Activated naive CD4-positive, alpha-beta T cell treated with anti-CD3 and anti-CD28 coated beads, Interleukin-2, amount 50 U/mL, for 72 hours (primary cell): ENCODE data around the gene BLOC1S6. TPM values are rescaled to one million over a fixed set of nuclear protein-coding genes. Genes with fewer than 3 reads are reported as not detected.
"Not testable (repeated sequence)": the region's sequence is repeated elsewhere in the genome, so short reads cannot be mapped to it uniquely, and the experiment has no call there.

Source experiments
- ATAC-seq, 2 donors: fragments of 150-1000 bp; cut with Tn5 transposase; 2 replicates each; pipeline ENCODE4 v1.10.0; 2021; ENCODE audit warnings: mild to moderate bottlenecking in 2 of 2, moderate library complexity in 2 of 2
- DNase-seq, 2 donors: peaks; one replicate each; pipeline ENCODE4 v3.0.0; 2021 to 2022; ENCODE audit warnings: low spot score in 2 of 2
- H3K27ac Mint-ChIP-seq, 2 donors: one replicate each; pipeline ENCODE4 v1.8.0; 2022; ENCODE audit warnings: mild to moderate bottlenecking in 2 of 2, mixed read lengths in 2 of 2
- H3K36me3 Mint-ChIP-seq, 2 donors: one replicate each; pipeline ENCODE4 v1.8.0; 2022; ENCODE audit warnings: mixed read lengths in 2 of 2
- H3K9me3 Mint-ChIP-seq, 2 donors: one replicate each; pipeline ENCODE4 v1.8.0; 2022; ENCODE audit warnings: mixed read lengths in 2 of 2
- total RNA-seq, 2 donors: library from RNA; stranded (reverse); gene quantifications; one replicate each; pipeline ENCODE4 v1.2.3, GENCODE V29; 2022

The BLOC1S6 gene
- total RNA-seq, 2 donors from 2014 or later = 45.6 to 54.6 TPM

GRCh38 chr15:45646220-45646619 is 59.0 kb downstream of the BLOC1S6 start:
- ATAC-seq (no peak), DNase-seq (no peak)
- H3K27ac Mint-ChIP-seq = peak overlapping the region in 1 of 2 donors; percentile 87
- H3K36me3 Mint-ChIP-seq = peaks cover 13 to 26% of the 10 kb centered on the region in 2 donors
- peaks cover 4% of the 10 kb centered on the region in 2 donors for H3K9me3 Mint-ChIP-seq

GRCh38 chr15:45647828-45648227 is 60.6 kb downstream of the BLOC1S6 start:
- ATAC-seq = no peak

GRCh38 chr15:45648521-45649200 is 61.5 kb downstream of the BLOC1S6 start:
- no peak for DNase-seq
- no peak for ATAC-seq
- Mint-ChIP-seq H3K36me3 (peaks cover 6 to 20% of the 10 kb centered on the region in 2 donors), H3K27ac (peak overlapping the region; percentile 55 to 65), H3K9me3 (peaks cover 4% of the 10 kb centered on the region in 2 donors)

More at GRCh38 chr15:45647828-45648227, 60.6 kb downstream of the BLOC1S6 start:
- Mint-ChIP-seq H3K9me3 (peaks cover 4% of the 10 kb centered on the region in 2 donors), H3K27ac (no peak overlapping the region), H3K36me3 (peaks cover 8 to 21% of the 10 kb centered on the region in 2 donors)
- no peak for DNase-seq

- DNase-seq, H3K9me3 Mint-ChIP-seq: not testable (repeated sequence)
- peak in 1 of 2 donors; percentile 74 for ATAC-seq
- H3K27ac Mint-ChIP-seq = peak overlapping the region; percentile 65 to 78
- H3K36me3 Mint-ChIP-seq = peaks cover 6 to 27% of the 10 kb centered on the region in 2 donors
Measured at GRCh38 chr15:45650007-45650406, 62.8 kb downstream of the BLOC1S6 start.

GRCh38 chr15:45650889-45651525 is 63.8 kb downstream of the BLOC1S6 start:
- ATAC-seq (no peak), DNase-seq (no peak)
- H3K27ac Mint-ChIP-seq = no peak overlapping the region
- peaks cover 6 to 22% of the 10 kb centered on the region in 2 donors for H3K36me3 Mint-ChIP-seq
- peaks cover 4 to 9% of the 10 kb centered on the region in 2 donors for H3K9me3 Mint-ChIP-seq

GRCh38 chr15:45653702-45654424 is 66.7 kb downstream of the BLOC1S6 start:
- H3K27ac Mint-ChIP-seq = no peak overlapping the region
- ATAC-seq (no peak), DNase-seq (no peak)
- H3K9me3 Mint-ChIP-seq = peaks cover 4 to 9% of the 10 kb centered on the region in 2 donors
- peaks cover 6 to 22% of the 10 kb centered on the region in 2 donors for H3K36me3 Mint-ChIP-seq

GRCh38 chr15:45654749-45655148 is 67.6 kb downstream of the BLOC1S6 start:
- peaks cover 6 to 22% of the 10 kb centered on the region in 2 donors for H3K36me3 Mint-ChIP-seq
- H3K9me3 Mint-ChIP-seq = peaks cover 4 to 9% of the 10 kb centered on the region in 2 donors
- H3K27ac Mint-ChIP-seq = no peak overlapping the region
- ATAC-seq (no peak), DNase-seq (no peak)

GRCh38 chr15:45657254-45657653 is 70.1 kb downstream of the BLOC1S6 start:
- H3K27ac Mint-ChIP-seq = peak overlapping the region in 1 of 2 donors; percentile 67
- H3K36me3 Mint-ChIP-seq = peaks cover 0 to 9% of the 10 kb centered on the region in 2 donors
- ATAC-seq = no peak
- DNase-seq = no peak
- H3K9me3 Mint-ChIP-seq = peaks cover 0 to 5% of the 10 kb centered on the region in 2 donors

GRCh38 chr15:45657764-45658545 is 70.8 kb downstream of the BLOC1S6 start:
- H3K36me3 Mint-ChIP-seq = peaks cover 0 to 8% of the 10 kb centered on the region in 2 donors
- H3K9me3 Mint-ChIP-seq = peaks cover 0 to 5% of the 10 kb centered on the region in 2 donors
- peak overlapping the region; percentile 57 to 67 for H3K27ac Mint-ChIP-seq

More at GRCh38 chr15:45657764-45658545, 70.8 kb downstream of the BLOC1S6 start:
- DNase-seq (no peak), ATAC-seq (no peak)

Other genes with a start within 250 kb of the BLOC1S6 start
- 1 to 10 TPM; 1.4 to 3.7 TPM for gene GATM, start 208.8 kb upstream of the BLOC1S6 start, total RNA-seq
- 1 to 10 TPM; 1.3 to 1.6 TPM for gene SLC30A4, start 64.6 kb upstream of the BLOC1S6 start, total RNA-seq
- gene SQOR, start 47.6 kb downstream of the BLOC1S6 start, total RNA-seq = 100 to 1,000 TPM in 1 of 2 donors, 10 to 100 TPM in 1; 98.6 to 114 TPM